H1 (cell line): ENCODE results near the gene PELO. TPM values are rescaled to one million over a fixed set of nuclear protein-coding genes. Genes with fewer than 3 reads are reported as not detected.

ENCODE experiments used
- CTCF ChIA-PET: fragments of 300-600 bp; sonication (Branson Sonifier 250); formaldehyde crosslinking; loops from one replicate; lab custom pipeline; 2021; ENCODE audit not compliant: partially characterized antibody; lab: Charles Lee
- POLR2A ChIA-PET: fragments of 300-600 bp; sonication (Branson Sonifier 250); formaldehyde crosslinking; loops from one replicate; lab custom pipeline; 2021; ENCODE audit warnings: inconsistent platforms; ENCODE audit not compliant: partially characterized antibody; lab: Charles Lee
- DNase-seq, 2 experiments: peaks; one replicate each; pipeline versions ENCODE4 v3.0.0 to v3.0.0-alpha.2; 2010 to 2022; ENCODE audit warnings: low spot score in 2 of 2, low read depth in 1 of 2, mixed read lengths in 1 of 2
- FAIRE-seq: peaks from 2 replicates; lab custom pipeline; 2011; peaks lifted over from hg19 to GRCh38; lab: Jason Lieb, UNC
- H2AFZ ChIP-seq: 2 replicates; pipeline ENCODE4 v1.8.1; 2012; ENCODE audit warnings: low read length, inconsistent platforms
- H2AK5ac ChIP-seq: 2 replicates; pipeline ENCODE4 v1.6.1; 2013; ENCODE audit warnings: low read depth, low read length
- H2BK120ac ChIP-seq: replicated peaks from 2 replicates; pipeline ENCODE3; 2013; ENCODE audit warnings: low read depth, low read length, inconsistent platforms
- H2BK12ac ChIP-seq: 2 replicates; pipeline ENCODE4 v1.6.1; 2013; ENCODE audit warnings: low read depth, low read length
- H2BK15ac ChIP-seq: 2 replicates; pipeline ENCODE4 v1.6.1; 2013; ENCODE audit warnings: low read length
- H2BK20ac ChIP-seq: 2 replicates; pipeline ENCODE4 v1.6.1; 2013; ENCODE audit warnings: low read length
- H2BK5ac ChIP-seq: 2 replicates; pipeline ENCODE4 v1.6.1; 2013; ENCODE audit warnings: low read depth, low read length
- H3K14ac ChIP-seq: 2 replicates; pipeline ENCODE4 v1.6.1; 2013; ENCODE audit warnings: inconsistent platforms; ENCODE audit not compliant: insufficient read length
- H3K18ac ChIP-seq: 2 replicates; pipeline ENCODE4 v1.6.1; 2013; ENCODE audit warnings: low read length; ENCODE audit errors: extremely low read depth
- H3K23ac ChIP-seq: 2 replicates; pipeline ENCODE4 v1.6.1; 2013; ENCODE audit warnings: inconsistent platforms; ENCODE audit not compliant: insufficient read length
- H3K23me2 ChIP-seq: 2 replicates; pipeline ENCODE4 v1.6.1; 2013; ENCODE audit warnings: low read depth, low read length
- H3K27ac ChIP-seq: 2 replicates; pipeline ENCODE4 v1.6.1; 2011; ENCODE audit warnings: low read depth, low read length, inconsistent platforms
- H3K27me3 ChIP-seq, 4 experiments: replicated peaks in 1 of 4; 1 replicate in 1 of 4; 2 replicates in 3 of 4; pipeline versions ENCODE4 v1.6.1 to v1.8.1; 2011 to 2013; ENCODE audit warnings: low read length in 3 of 4, mild to moderate bottlenecking in 3 of 4, inconsistent platforms in 2 of 4, mixed read lengths in 2 of 4, moderate library complexity in 1 of 4; ENCODE audit not compliant: control insufficient read depth in 3 of 4, insufficient read depth in 3 of 4; ENCODE audit errors: extremely low read depth in 1 of 4
- H3K36me3 ChIP-seq, 4 experiments: 2 replicates each; pipeline versions ENCODE4 v1.6.1 to v1.8.1; 2011 to 2013; ENCODE audit warnings: mild to moderate bottlenecking in 4 of 4, low read length in 3 of 4, moderate library complexity in 2 of 4, control low read depth in 1 of 4, inconsistent platforms in 1 of 4; ENCODE audit not compliant: insufficient read depth in 4 of 4, control insufficient read depth in 2 of 4
- H3K4ac ChIP-seq: replicated peaks from 2 replicates; pipeline ENCODE3; 2013; ENCODE audit warnings: low read length, low read depth, mixed read lengths, inconsistent platforms; ENCODE audit not compliant: insufficient read length
- H3K4me1 ChIP-seq, 4 experiments: replicated peaks in 1 of 4; 1 replicate in 1 of 4; 2 replicates in 3 of 4; pipeline versions ENCODE4 v1.6.1 to v1.8.1; 2011 to 2013; ENCODE audit warnings: low read length in 3 of 4, inconsistent platforms in 2 of 4, mixed read lengths in 1 of 4; ENCODE audit not compliant: insufficient read depth in 4 of 4, control insufficient read depth in 3 of 4
- H3K4me2 ChIP-seq, 2 experiments: 2 replicates each; pipeline versions ENCODE4 v1.6.1 to v1.8.1; 2011 to 2013; ENCODE audit warnings: low read depth in 2 of 2, low read length in 2 of 2, control low read depth in 1 of 2, inconsistent platforms in 1 of 2, mild to moderate bottlenecking in 1 of 2; ENCODE audit not compliant: insufficient read depth in 1 of 2
- H3K4me3 ChIP-seq, 4 experiments: fragments of 200-600, 300-600 bp in 1 of 4; sonication (generic), shearing (Covaris generic), sonication (Bioruptor Twin) in 1 of 4; 2 replicates each; pipeline versions ENCODE4 v1.5.1 to v1.8.1; 2011 to 2016; ENCODE audit warnings: low read length in 4 of 4, low read depth in 3 of 4, control low read depth in 2 of 4, inconsistent platforms in 2 of 4, mild to moderate bottlenecking in 2 of 4, mixed read lengths in 1 of 4, moderate library complexity in 1 of 4; ENCODE audit not compliant: insufficient read depth in 2 of 4; ENCODE audit errors: extremely low read depth in 1 of 4
- H3K56ac ChIP-seq: replicated peaks from 2 replicates; pipeline ENCODE3; 2013; ENCODE audit warnings: low read depth, mild to moderate bottlenecking, mixed read lengths, low read length, inconsistent platforms; ENCODE audit not compliant: insufficient read length
- H3K79me1 ChIP-seq: 2 replicates; pipeline ENCODE4 v1.6.1; 2013; ENCODE audit warnings: low read depth, low read length, control low read depth
- H3K79me2 ChIP-seq, 2 experiments: 2 replicates each; pipeline versions ENCODE4 v1.6.1 to v1.8.1; 2012 to 2013; ENCODE audit warnings: low read length in 2 of 2, mild to moderate bottlenecking in 2 of 2, inconsistent platforms in 1 of 2; ENCODE audit not compliant: insufficient read depth in 2 of 2, control insufficient read depth in 1 of 2
- H3K9ac ChIP-seq, 4 experiments: replicated peaks in 1 of 4; 1 replicate in 1 of 4; 2 replicates in 3 of 4; pipeline versions ENCODE4 v1.6.1 to v1.8.1; 2011 to 2013; ENCODE audit warnings: low read depth in 3 of 4, low read length in 3 of 4, control low read depth in 2 of 4, mild to moderate bottlenecking in 2 of 4, moderate library complexity in 2 of 4, inconsistent platforms in 1 of 4; ENCODE audit errors: extremely low read depth in 1 of 4
- H3K9me3 ChIP-seq, 2 experiments: 2 replicates each; pipeline versions ENCODE4 v1.6.1 to v1.8.1; 2012 to 2013; ENCODE audit warnings: mild to moderate bottlenecking in 2 of 2, moderate library complexity in 2 of 2, control low read depth in 1 of 2, inconsistent platforms in 1 of 2, low read depth in 1 of 2, low read length in 1 of 2, mixed read lengths in 1 of 2; ENCODE audit not compliant: insufficient read depth in 2 of 2
- H4K20me1 ChIP-seq, 2 experiments: replicated peaks in 1 of 2; 2 replicates each; pipeline versions ENCODE3 to v1.8.1; 2011 to 2013; ENCODE audit warnings: inconsistent platforms in 2 of 2, low read length in 2 of 2, mild to moderate bottlenecking in 1 of 2; ENCODE audit not compliant: insufficient read depth in 2 of 2, control insufficient read depth in 1 of 2
- H4K5ac ChIP-seq: 2 replicates; pipeline ENCODE4 v1.6.1; 2013; ENCODE audit warnings: low read length, low read depth, mixed read lengths, inconsistent platforms; ENCODE audit not compliant: insufficient read length
- H4K8ac ChIP-seq: 2 replicates; pipeline ENCODE4 v1.8.0; 2013; ENCODE audit warnings: mild to moderate bottlenecking, moderate library complexity, low read length, inconsistent platforms; ENCODE audit not compliant: insufficient read depth; ENCODE audit errors: extremely low read depth
- H4K91ac ChIP-seq: replicated peaks from 2 replicates; pipeline ENCODE3; 2013; ENCODE audit warnings: low read length, mixed read lengths, inconsistent platforms; ENCODE audit not compliant: insufficient read length
- BRCA1 ChIP-seq: IDR thresholded peaks from 2 replicates; pipeline ENCODE4 v1.6.1; 2012; ENCODE audit warnings: low read depth, low read length, improper control_type of control experiment
- CHD2 ChIP-seq: IDR thresholded peaks from 2 replicates; pipeline ENCODE4 v1.6.1; 2012; ENCODE audit warnings: low read length, improper control_type of control experiment
- PHF8 ChIP-seq: fragments of 200-600 bp; sonication (generic); conservative IDR thresholded peaks from 2 replicates; pipeline ENCODE4 v1.7.1; 2012; ENCODE audit warnings: low read depth, mild to moderate bottlenecking, inconsistent platforms, low read length, moderate library complexity
- WGBS, 2 experiments: shearing (Covaris generic) in 1 of 2; methylation state at CpG; one replicate each; pipeline versions ENCODE4 v1.1.6 to v1.1.7; 2013 to 2015; ENCODE audit warnings: low lambda C conversion rate in 2 of 2, mixed read lengths in 2 of 2, inconsistent platforms in 1 of 2, low coverage in 1 of 2, missing lambda C conversion rate in 1 of 2; ENCODE audit not compliant: insufficient replicate concordance in 2 of 2, insufficient coverage in 1 of 2, insufficient read length in 1 of 2; ENCODE audit errors: extremely low coverage in 1 of 2, missing lambda C conversion rate in 1 of 2; 5-methylcytosine and 5-hydroxymethylcytosine counted together
- polyA plus RNA-seq, 7 experiments: library from polyadenylated mRNA; depleted of rRNA in 3 of 7; stranded (reverse) in 5 of 7; unstranded in 2 of 7; fragments of >200 nt in 5 of 7; fragments of 200-250 nt in 2 of 7; gene quantifications; 1 replicate in 5 of 7; 2 replicates in 1 of 7; 4 replicates in 1 of 7; pipeline versions ENCODE4 v1.2.1 to v1.2.3, GENCODE V29; 2011 to 2013; ENCODE audit warnings: missing spikeins in 2 of 7, mixed read lengths in 2 of 7
- total RNA-seq: library from RNA; stranded (reverse); fragmentation: NEBNext Ultra II Directional; extraction: Animal tissue kit (Norgen Biotek cat#: 25700); gene quantifications from 2 replicates; pipeline ENCODE4 v1.2.1, GENCODE V29; 2021
- TF ChIP-seq, protein P1 (sequence below): IDR thresholded peaks from 2 replicates; pipeline ENCODE4 v1.6.1; 2011; ENCODE audit warnings: low read length, improper control_type of control experiment

Gene PELO
- total and polyA plus RNA-seq, 2 of the 8 experiments (the other 6 are each of a cell fraction or from before 2014, with no cell fraction given) = 10.8 to 18.5 TPM

DNA sequence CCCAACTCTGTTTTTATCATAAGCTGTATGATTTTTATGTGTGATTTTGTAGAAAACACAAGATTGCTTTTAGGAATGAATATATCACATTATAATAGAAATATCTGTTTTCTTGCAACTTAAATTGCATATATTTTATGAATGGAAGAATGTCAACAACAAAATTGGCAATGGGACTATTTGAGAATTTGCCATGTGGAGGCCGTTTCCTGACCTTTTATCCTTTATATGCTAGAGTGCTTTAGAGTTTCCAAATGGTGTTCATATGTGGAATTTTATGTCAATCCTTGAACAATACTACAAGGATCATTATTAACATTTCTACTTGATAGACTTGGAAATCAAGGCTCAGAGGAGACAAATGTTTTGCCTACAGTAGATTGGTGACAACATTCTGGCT is 34.2 kb downstream of the PELO start:
- no peak overlapping the region for H2BK15ac ChIP-seq
- no peaks in the 10 kb centered on the region for H3K23me2 ChIP-seq
- DNase-seq (no peak), FAIRE-seq (no peak)
- no peak overlapping the region for H4K91ac ChIP-seq
- no peak overlapping the region for H4K5ac ChIP-seq
- H3K79me1 ChIP-seq = no peaks in the 10 kb centered on the region
- H2AFZ ChIP-seq = no peak overlapping the region
- H3K4me3 ChIP-seq = no peak overlapping the region
- no peak overlapping the region for H3K14ac ChIP-seq
- H3K79me2 ChIP-seq = no peaks in the 10 kb centered on the region
- H3K23ac ChIP-seq = no peak overlapping the region
- no peak overlapping the region for H2BK20ac ChIP-seq
- H3K4me2 ChIP-seq = no peak overlapping the region
- H3K4ac ChIP-seq = no peak overlapping the region
- H2BK5ac ChIP-seq = no peak overlapping the region
- H4K20me1 ChIP-seq = no peaks in the 10 kb centered on the region
- CTCF ChIA-PET = interaction anchor here (0.6 to 1.4 kb wide), 2 partner anchors 10 to 84 kb away, joined by 3 read pairs; no protein-coding TSS in a partner anchor
- POLR2A ChIA-PET = no interaction called here
- H3K18ac ChIP-seq = no peak overlapping the region
- WGBS, 2 experiments = 88% methylated on average over 1 of the region's 1 CpG; no CpG with 5 or more reads in 1 of the 2 experiments
- no peaks in the 10 kb centered on the region for H3K9me3 ChIP-seq
- H4K8ac ChIP-seq = no peak overlapping the region
- no peak overlapping the region for H2BK120ac ChIP-seq
- H2BK12ac ChIP-seq = no peak overlapping the region
- no peak overlapping the region for H3K56ac ChIP-seq
- no peak overlapping the region for H3K27ac ChIP-seq
- H3K4me1 ChIP-seq = peaks cover 0 to 2% (median 0%) of the 10 kb centered on the region in 4 experiments; a peak in 1 of 7 replicates
- TF ChIP-seq BRCA1 = no peak
- no peak for TF ChIP-seq PHF8
- TF ChIP-seq, protein P1, sequence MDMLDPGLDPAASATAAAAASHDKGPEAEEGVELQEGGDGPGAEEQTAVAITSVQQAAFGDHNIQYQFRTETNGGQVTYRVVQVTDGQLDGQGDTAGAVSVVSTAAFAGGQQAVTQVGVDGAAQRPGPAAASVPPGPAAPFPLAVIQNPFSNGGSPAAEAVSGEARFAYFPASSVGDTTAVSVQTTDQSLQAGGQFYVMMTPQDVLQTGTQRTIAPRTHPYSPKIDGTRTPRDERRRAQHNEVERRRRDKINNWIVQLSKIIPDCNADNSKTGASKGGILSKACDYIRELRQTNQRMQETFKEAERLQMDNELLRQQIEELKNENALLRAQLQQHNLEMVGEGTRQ = no peak
- TF ChIP-seq CHD2 = no peak
- TF ChIP-seq, all 59 proteins: peak for 0
- Histone ChIP-seq H2AK5ac (no peak overlapping the region), H3K27me3 (no peaks in the 10 kb centered on the region), H3K36me3 (no peaks in the 10 kb centered on the region), H3K9ac (no peak overlapping the region)
